ENCODE measurements around the gene DDX31.

DNA sequence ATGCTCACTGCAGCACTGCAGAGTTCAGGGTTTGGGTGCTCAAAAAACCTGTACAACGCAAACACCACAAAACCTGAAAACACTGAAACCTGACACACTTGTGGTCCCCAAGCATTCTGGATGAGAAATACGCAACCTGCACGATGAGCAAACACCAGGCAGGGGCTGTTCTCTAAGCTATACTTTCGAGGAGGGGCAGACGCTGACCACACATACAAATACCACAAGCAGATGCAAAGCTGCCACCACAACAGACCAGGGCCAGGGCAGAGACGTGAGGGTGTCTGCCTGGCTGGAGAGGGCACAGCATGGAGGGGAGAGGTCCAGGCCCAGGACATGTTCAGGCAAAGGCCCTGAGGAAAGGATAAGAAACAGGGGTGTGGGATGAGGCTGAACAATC lies 64.4 kb downstream of the DDX31 start:
- TF ChIP-seq, protein P1, sequence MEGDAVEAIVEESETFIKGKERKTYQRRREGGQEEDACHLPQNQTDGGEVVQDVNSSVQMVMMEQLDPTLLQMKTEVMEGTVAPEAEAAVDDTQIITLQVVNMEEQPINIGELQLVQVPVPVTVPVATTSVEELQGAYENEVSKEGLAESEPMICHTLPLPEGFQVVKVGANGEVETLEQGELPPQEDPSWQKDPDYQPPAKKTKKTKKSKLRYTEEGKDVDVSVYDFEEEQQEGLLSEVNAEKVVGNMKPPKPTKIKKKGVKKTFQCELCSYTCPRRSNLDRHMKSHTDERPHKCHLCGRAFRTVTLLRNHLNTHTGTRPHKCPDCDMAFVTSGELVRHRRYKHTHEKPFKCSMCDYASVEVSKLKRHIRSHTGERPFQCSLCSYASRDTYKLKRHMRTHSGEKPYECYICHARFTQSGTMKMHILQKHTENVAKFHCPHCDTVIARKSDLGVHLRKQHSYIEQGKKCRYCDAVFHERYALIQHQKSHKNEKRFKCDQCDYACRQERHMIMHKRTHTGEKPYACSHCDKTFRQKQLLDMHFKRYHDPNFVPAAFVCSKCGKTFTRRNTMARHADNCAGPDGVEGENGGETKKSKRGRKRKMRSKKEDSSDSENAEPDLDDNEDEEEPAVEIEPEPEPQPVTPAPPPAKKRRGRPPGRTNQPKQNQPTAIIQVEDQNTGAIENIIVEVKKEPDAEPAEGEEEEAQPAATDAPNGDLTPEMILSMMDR (conservative IDR thresholded peaks at IDR 0.05 in 1 of 2, IDR thresholded peaks at IDR 0.05 in 1 of 2; ENCODE audit: extremely low read depth in 1 of 2, insufficient read depth in 1 of 2, low read depth in 1 of 2, low read length in 2 of 2) = no peak
- no peak for TF ChIP-seq EZH2 (IDR thresholded peaks at IDR 0.05; ENCODE audit: borderline replicate concordance, low read length)

Data from mammary epithelial cell (primary cell).